K562 (cell line): ENCODE measurements around the gene PTRHD1. TPM values are rescaled to one million over a fixed set of nuclear protein-coding genes. Genes with fewer than 3 reads are reported as not detected.

Experiments
- ATAC-seq: fragments of 200-7000 bp; cut with Tn5 transposase; 3 replicates; pipeline ENCODE4 v1.9.1; 2020; ENCODE audit warnings: moderate library complexity
- BruUV-seq: library from RNA; stranded (reverse); fragments of 400-500 nt; replicated peaks from 2 replicates; lab custom pipeline; 2021; lab: Mats Ljungman, UMichigan
- CTCF ChIA-PET: fragments of 300-600 bp; formaldehyde crosslinking; extraction: SDS; loops from one replicate; lab custom pipeline; 2021; ENCODE audit warnings: low intra/inter-chr PET ratio; lab: Yijun Ruan, JAX
- POLR2A ChIA-PET: fragments of 300-600, 350-650 bp; sonication (Branson Sonifier 250); formaldehyde crosslinking; extraction: SDS; loops from one replicate; lab custom pipeline; 2021; ENCODE audit warnings: antibody characterized with exemption, inconsistent platforms; lab: Yijun Ruan, JAX
- DNase-seq, 4 experiments: peaks; one replicate each; pipeline versions ENCODE4 v3.0.0 to v3.0.0-alpha.2; 2011 to 2018; ENCODE audit warnings: low spot score in 3 of 4, mixed read lengths in 3 of 4; ENCODE audit errors: extremely low read depth in 1 of 4
- FAIRE-seq: peaks from 2 replicates; lab custom pipeline; 2011; peaks lifted over from hg19 to GRCh38; lab: Jason Lieb, UNC
- H2AFZ ChIP-seq: 2 replicates; pipeline ENCODE4 v1.6.0; 2011; ENCODE audit warnings: low read depth, low read length, control low read depth, inconsistent platforms
- H3K27ac ChIP-seq: fragments of 200-600 bp; 3 replicates; pipeline ENCODE4 v1.8.0; 2011; ENCODE audit warnings: low read depth, mild to moderate bottlenecking, control low read depth, inconsistent platforms, low read length, moderate library complexity, mixed read lengths; ENCODE audit errors: extremely low read depth
- H3K27me3 ChIP-seq, 2 experiments: fragments of 300-600 bp in 1 of 2; 2 replicates in 1 of 2; 3 replicates in 1 of 2; pipeline versions ENCODE4 v1.6.0 to v1.8.0; 2011; ENCODE audit warnings: inconsistent platforms in 2 of 2, low read length in 2 of 2, mild to moderate bottlenecking in 1 of 2, mixed read lengths in 1 of 2, moderate library complexity in 1 of 2; ENCODE audit not compliant: control insufficient read depth in 2 of 2, insufficient read depth in 2 of 2
- H3K36me3 ChIP-seq: fragments of 300-600 bp; 3 replicates; pipeline ENCODE4 v1.8.0; 2011; ENCODE audit warnings: mild to moderate bottlenecking, low read length, inconsistent platforms; ENCODE audit not compliant: control insufficient read depth, insufficient read depth
- H3K4me1 ChIP-seq, 2 experiments: fragments of 200-600 bp in 1 of 2; replicated peaks in 1 of 2; 2 replicates in 1 of 2; 3 replicates in 1 of 2; pipeline versions ENCODE4 v1.5.1 to v1.8.0; 2011; ENCODE audit warnings: inconsistent platforms in 2 of 2, low read length in 2 of 2, mild to moderate bottlenecking in 1 of 2, mixed read lengths in 1 of 2, moderate library complexity in 1 of 2; ENCODE audit not compliant: control insufficient read depth in 2 of 2, insufficient read depth in 2 of 2
- H3K4me2 ChIP-seq: 2 replicates; pipeline ENCODE4 v1.6.1; 2011; ENCODE audit warnings: low read length, control low read depth, inconsistent platforms, mixed read lengths; ENCODE audit not compliant: insufficient read depth
- H3K4me3 ChIP-seq: fragments of 200-600 bp; sonication (generic), shearing (Covaris generic); 2 replicates; pipeline ENCODE4 v1.5.1; 2016; ENCODE audit warnings: control low read depth, inconsistent platforms
- H3K79me2 ChIP-seq: fragments of 200-600 bp; 3 replicates; pipeline ENCODE4 v1.8.0; 2011; ENCODE audit warnings: low read length, inconsistent platforms; ENCODE audit not compliant: control insufficient read depth, insufficient read depth
- H3K9ac ChIP-seq, 2 experiments: 2 replicates each; pipeline versions ENCODE4 v1.6.0 to v1.6.1; 2011; ENCODE audit warnings: low read depth in 2 of 2, low read length in 2 of 2, control low read depth in 1 of 2, inconsistent platforms in 1 of 2, mild to moderate bottlenecking in 1 of 2, mixed read lengths in 1 of 2; ENCODE audit not compliant: insufficient read depth in 1 of 2
- H3K9me1 ChIP-seq: one replicate; pipeline ENCODE4 v1.6.0; 2011; ENCODE audit warnings: inconsistent platforms, mild to moderate bottlenecking, low read length, moderate library complexity; ENCODE audit not compliant: control insufficient read depth, insufficient read depth
- H3K9me3 ChIP-seq: replicated peaks from 2 replicates; pipeline ENCODE4 v1.5.1; 2011; ENCODE audit warnings: low read depth, low read length, inconsistent platforms; ENCODE audit not compliant: control insufficient read depth, insufficient read depth
- H4K20me1 ChIP-seq: replicated peaks from 2 replicates; pipeline ENCODE4 v1.6.1; 2011; ENCODE audit warnings: low read length, inconsistent platforms, mixed read lengths; ENCODE audit not compliant: control insufficient read depth, insufficient read depth
- ADNP ChIP-seq: fragments of 200-800 bp; sonication (Bioruptor generic); IDR thresholded peaks from 2 replicates; pipeline ENCODE4 v1.6.1; 2016; ENCODE audit warnings: missing genetic modification characterization, missing compliant biosample characterization
- AFF1 ChIP-seq, 2 experiments: fragments of 450-650 bp; IDR thresholded peaks; 2 replicates each; pipeline ENCODE4 v1.6.1; 2018; ENCODE audit warnings: mild to moderate bottlenecking in 2 of 2, low read depth in 1 of 2; ENCODE audit not compliant: partially characterized antibody in 2 of 2
- CSDE1 ChIP-seq, 2 experiments: fragments of 450-650 bp; IDR thresholded peaks; 2 replicates each; pipeline ENCODE4 v1.6.1; 2016; ENCODE audit warnings: mild to moderate bottlenecking in 1 of 2
- EP400 ChIP-seq: fragments of 450-650 bp; IDR thresholded peaks from 2 replicates; pipeline ENCODE4 v1.6.1; 2017; ENCODE audit warnings: antibody characterized with exemption, mild to moderate bottlenecking, moderate library complexity
- FOXK1 ChIP-seq: sonication (generic); formaldehyde crosslinking; IDR thresholded peaks from 2 replicates; pipeline ENCODE4 v1.8.0; 2022; ENCODE audit warnings: missing genetic modification reagents, mild to moderate bottlenecking, borderline replicate concordance
- HOMEZ ChIP-seq: fragments of 250-450 bp; sonication (Bioruptor Pico); IDR thresholded peaks from 2 replicates; pipeline ENCODE4 v1.4.0; 2020; ENCODE audit warnings: mild to moderate bottlenecking, moderate library complexity
- RBM25 ChIP-seq: fragments of 200-400 bp; formaldehyde crosslinking; IDR thresholded peaks from 2 replicates; pipeline ENCODE4 v1.6.1; 2018; ENCODE audit warnings: low read length, low read depth, moderate library complexity; ENCODE audit not compliant: severe bottlenecking
- TSC22D4 ChIP-seq: fragments of 450-650 bp; IDR thresholded peaks from 2 replicates; pipeline ENCODE4 v1.6.1; 2016; ENCODE audit warnings: missing genetic modification characterization, missing biosample characterization, control low read depth
- ZNF12 ChIP-seq: sonication (generic); formaldehyde crosslinking; IDR thresholded peaks from 2 replicates; pipeline ENCODE4 v1.4.0; 2020; ENCODE audit warnings: mild to moderate bottlenecking, missing genetic modification reagents
- ZNF830 ChIP-seq: fragments of 250-450 bp; sonication (Bioruptor Pico); IDR thresholded peaks from 2 replicates; pipeline ENCODE4 v1.5.0; 2021; ENCODE audit warnings: mild to moderate bottlenecking
- WGBS: fragments of 100-300 bp; shearing (Covaris generic); methylation state at CpG from one replicate; pipeline ENCODE4 v1.1.6; 2016; ENCODE audit warnings: low coverage, mixed read lengths; ENCODE audit not compliant: insufficient coverage; ENCODE audit errors: missing lambda C conversion rate; 5-methylcytosine and 5-hydroxymethylcytosine counted together
- in situ Hi-C: fragments of 300-500 bp; cut with MboI; formaldehyde crosslinking; loops from 4 replicates; pipeline ENCODE4 v1.15.0; 2018; ENCODE audit warnings: inconsistent platforms, mixed read lengths
- intact Hi-C: fragments of 100-400 bp; cut with micrococcal nuclease; formaldehyde crosslinking; loops from 2 replicates; pipeline ENCODE4 v1.14.2; 2022
- polyA plus RNA-seq, 8 experiments: library from polyadenylated mRNA; depleted of rRNA in 4 of 8; stranded (reverse) in 5 of 8; unstranded in 3 of 8; fragments of >200 nt; fragmentation: Nextera tagmentation in 2 of 8; fragmentation: Illumina TruSeq in 1 of 8; extraction: Ambion mirVana in 2 of 8; extraction: Trizol in 1 of 8; gene quantifications; 2 replicates each; pipeline versions ENCODE4 v1.2.1 to v1.2.3, GENCODE V29; 2011 to 2014; ENCODE audit warnings: inconsistent platforms in 1 of 8, missing spikeins in 1 of 8
- total RNA-seq, 7 experiments: library from RNA; depleted of rRNA in 6 of 7; stranded (reverse); fragments of >200 nt in 6 of 7; fragmentation: Illumina TruSeq in 2 of 7; extraction: Trizol in 2 of 7; gene quantifications; 2 replicates each; pipeline versions ENCODE4 v1.2.1 to v1.2.3, GENCODE V29; 2011 to 2021; ENCODE audit warnings: low replicate concordance in 1 of 7

The PTRHD1 gene
- total and polyA plus RNA-seq, 9 of the 15 experiments (the other 6 are each of a cell fraction or from before 2014, with no cell fraction given), result 15.8 to 83.2 (median 46.6) TPM

- TF ChIP-seq AFF1 (IDR thresholded peaks at IDR 0.05; ENCODE audit: low read depth in 1 of 2, partially characterized antibody in 2 of 2) (no peak), TSC22D4 (tag) (no peak)
- TF ChIP-seq, all 486 proteins: peak for 0
Observed at GRCh38 chr2:24837996-24838513, 44.9 kb upstream of the PTRHD1 start (continued).

GRCh38 chr2:24836706-24837105 is 43.5 kb upstream of the PTRHD1 start:
- Histone ChIP-seq H3K27me3 (no peaks in the 10 kb centered on the region), H3K27ac (no peak overlapping the region), H3K79me2 (no peaks in the 10 kb centered on the region), H3K4me3 (no peak overlapping the region), H3K9me3 (no peaks in the 10 kb centered on the region), H4K20me1 (no peaks in the 10 kb centered on the region), H3K36me3 (peaks cover 72% of the 10 kb centered on the region; the same call in 2 of the 3 replicates), H3K9me1 (no peaks in the 10 kb centered on the region), H2AFZ (no peak overlapping the region), H3K9ac (no peak overlapping the region), H3K4me1 (peaks cover 0 to 3% of the 10 kb centered on the region in 2 experiments; a peak in 2 of 5 replicates), H3K4me2 (no peak overlapping the region)
- BruUV-seq, result no TSS peak
- ChIA-PET POLR2A (interaction anchor here (1.0 kb wide), 1 partner anchor 9 kb away, joined by 3 read pairs; no protein-coding TSS in a partner anchor), CTCF (no interaction called here)
- intact Hi-C loops (no loop called here), in situ Hi-C loops (loop anchor here (5.0 kb wide), 1 partner anchor 429 kb away; no protein-coding TSS in a partner anchor)
- WGBS, result 88% methylated on average over 8 of the region's 9 CpGs
- ATAC-seq (no peak), FAIRE-seq (no peak), DNase-seq (no peak)
- TF ChIP-seq ADNP (no peak), FOXK1 (no peak), CSDE1 (IDR thresholded peaks at IDR 0.05) (no peak), EP400 (no peak), HOMEZ (CRISPR knock-in tag) (no peak), ZNF830 (no peak), ZNF12 (no peak), RBM25 (no peak)
